ENCODE data around the gene ADAP1.

ADAP1 gene

DNA sequence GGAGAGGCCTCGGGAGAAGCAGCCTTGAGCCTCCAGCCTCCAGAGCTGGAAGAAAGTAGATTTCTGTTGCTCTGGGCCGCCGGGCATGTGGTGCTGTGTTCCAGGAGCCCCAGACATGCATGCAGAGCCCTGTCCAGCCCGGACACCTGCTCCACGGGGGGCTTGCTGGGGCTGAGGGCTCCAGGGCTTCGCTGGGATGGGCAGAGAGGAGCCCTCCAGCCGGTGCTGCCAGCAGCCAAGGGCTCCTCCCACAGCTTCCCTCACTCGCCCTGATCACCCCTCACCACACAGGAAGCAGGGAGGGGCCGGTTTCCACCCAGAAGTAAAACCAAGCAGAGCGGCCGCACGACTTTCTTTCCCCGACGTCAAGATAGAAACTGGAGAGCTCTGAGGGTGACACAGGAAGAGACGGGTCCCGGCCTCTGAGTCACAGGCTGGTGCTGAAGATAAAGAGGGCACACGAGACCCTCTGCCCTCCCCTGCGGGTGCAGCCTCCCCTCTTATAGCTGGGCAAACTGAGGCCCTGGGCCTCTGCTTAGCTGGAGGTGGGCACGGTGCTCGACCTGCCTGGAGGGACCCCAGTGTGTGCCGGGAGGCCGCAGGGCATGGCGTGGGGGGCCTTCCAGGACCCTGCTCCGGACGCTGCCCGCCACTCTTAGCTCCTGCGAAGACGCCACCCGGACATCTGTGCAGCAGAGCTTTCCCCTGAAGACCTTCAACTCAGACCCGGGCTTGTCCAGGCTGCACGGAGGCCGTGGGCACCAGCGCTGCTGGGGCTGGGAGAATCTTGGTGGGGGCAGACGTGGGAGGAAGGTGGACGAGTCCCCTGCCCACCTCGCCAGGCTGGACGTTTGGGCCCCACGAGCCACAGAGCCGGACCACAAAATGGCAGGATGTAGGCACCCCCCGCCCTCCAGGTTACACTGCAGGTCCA lies 31.1 kb downstream of the ADAP1 start:
- peak; percentile 88 to 93 (median 91) for DNase-seq (ENCODE audit: low read depth in 2 of 3, low spot score in 1 of 3)

DNA sequence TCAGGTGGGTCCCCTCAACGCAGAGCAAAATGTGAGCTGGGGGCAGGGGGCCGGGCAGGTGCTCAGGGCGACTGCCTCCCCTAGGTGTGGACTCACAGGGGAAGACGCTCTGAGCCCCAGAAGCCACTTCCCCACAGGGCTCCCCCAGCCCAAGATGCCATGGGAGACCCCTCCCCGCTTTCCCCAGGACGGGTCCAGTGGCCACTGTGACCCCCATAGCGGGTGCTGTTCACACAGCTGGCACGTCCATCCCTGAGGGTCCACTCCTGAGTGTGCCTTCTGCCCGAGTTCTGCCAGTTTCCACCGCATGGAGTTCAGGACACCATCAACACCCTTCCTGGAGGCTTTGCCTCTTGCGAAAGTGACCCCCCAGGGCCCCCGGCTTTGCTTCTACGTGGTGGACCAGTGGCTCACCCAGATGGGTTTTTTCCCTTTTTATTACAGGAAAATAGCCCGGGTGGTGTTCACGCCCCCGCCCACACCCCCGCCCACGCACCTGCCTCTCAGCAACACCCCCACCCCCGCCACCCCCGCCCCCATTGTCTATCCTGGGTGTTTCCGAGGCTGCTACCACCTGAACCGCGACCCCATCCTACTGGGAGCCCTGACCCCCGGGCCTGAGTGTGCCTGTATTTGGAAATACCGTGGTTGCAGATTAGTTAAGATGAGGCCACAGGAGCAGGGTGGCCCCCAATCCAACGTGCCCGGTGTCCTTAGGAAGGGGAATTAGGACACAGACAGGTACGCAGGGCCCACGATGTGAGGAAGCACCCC lies 32.0 kb downstream of the ADAP1 start:
- DNase-seq (ENCODE audit: low read depth in 2 of 3, low spot score in 1 of 3): no peak

DNA sequence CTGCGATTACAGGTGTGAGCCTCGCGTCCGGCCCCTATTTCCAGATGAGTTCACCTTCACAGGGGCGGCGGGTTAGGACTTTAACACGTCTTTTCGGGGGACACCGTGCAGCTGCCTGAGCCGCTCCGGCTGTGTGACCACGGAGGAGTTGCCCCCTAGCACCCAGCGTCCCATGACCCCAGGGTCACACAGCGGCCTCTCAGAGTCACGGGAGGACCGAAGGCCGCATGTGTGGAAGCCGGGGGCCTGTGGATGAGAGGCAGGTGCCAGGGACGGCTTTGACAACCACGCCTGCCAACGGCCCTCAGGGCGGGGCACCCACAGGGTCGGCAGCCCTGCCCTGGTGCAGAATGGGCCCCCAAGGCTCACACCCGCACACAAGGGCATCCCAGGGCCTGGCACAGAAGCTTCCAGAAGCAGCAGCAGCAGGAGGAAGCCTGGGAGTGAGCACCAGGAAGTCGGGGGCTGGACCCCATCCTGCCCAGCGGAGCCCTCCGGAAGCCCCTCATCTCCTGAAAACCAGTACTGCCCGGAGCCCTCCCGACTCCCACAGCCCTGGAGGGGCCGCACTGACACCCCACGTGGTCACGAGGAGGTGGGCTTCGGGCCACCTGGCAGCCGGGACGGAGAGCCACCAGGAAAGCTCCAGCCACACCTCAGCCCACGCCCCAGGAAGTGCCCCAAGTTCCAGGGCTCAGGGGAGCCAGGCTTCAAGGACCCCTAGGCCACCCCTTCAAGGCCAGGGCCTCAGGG lies 32.7 kb downstream of the ADAP1 start:
- DNase-seq (ENCODE audit: low read depth in 2 of 3, low spot score in 1 of 3): no peak

DNA sequence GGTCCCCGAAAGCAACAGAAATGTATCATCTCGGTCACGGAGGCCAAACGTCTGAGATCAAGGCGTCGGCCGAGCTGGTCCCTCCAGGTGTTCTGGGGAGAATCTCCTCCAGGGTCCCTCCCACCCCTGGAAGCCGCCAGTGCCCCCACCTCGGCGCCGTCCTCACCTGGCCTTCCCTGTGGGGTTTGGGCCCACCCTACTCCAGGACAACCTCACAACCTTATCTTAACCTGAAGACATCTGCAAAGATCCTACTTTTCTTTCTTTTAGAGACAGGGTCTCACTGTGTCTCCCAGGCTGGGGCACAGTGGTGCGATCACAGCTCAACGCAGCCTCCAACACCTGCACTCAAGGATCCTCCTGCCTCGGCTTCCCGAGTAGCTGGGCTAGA lies 33.4 kb downstream of the ADAP1 start:
- no peak for DNase-seq (ENCODE audit: low read depth in 2 of 3, low spot score in 1 of 3)

DNA sequence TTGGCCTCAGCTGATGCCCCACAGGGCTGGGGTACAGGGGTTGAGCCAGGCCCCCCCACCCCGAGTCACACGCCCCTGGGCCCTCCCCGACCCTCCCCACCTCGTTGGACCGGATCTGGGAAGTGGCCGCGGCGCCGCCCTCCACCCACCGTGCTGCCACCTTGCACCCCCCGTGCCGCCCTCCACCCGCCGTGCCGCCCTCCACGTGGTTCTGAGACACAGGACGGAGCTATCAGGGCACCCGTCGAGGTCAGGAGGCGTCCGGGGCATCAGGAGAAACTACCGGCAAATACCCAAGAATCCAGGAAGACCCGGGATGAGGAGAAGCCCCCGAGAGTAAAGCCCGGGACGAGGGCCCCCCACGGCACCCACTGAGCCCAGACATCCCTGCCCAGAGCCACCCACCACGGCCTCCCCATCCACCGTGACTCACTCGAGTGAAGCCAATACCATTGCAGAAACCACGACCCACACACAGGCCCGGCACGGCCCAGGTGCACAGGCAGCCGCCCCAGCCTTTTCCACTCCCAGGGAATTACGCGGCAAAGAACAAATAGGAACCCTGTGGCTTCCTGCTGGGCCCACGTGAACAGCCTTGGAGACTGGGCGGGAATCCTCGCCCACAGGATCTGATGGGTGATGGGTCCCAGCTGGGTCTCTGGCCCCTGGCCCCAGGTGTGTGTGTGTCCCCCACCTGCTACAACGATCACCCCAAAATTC lies 34.0 kb downstream of the ADAP1 start:
- no peak for DNase-seq (ENCODE audit: low read depth in 2 of 3, low spot score in 1 of 3)

DNA sequence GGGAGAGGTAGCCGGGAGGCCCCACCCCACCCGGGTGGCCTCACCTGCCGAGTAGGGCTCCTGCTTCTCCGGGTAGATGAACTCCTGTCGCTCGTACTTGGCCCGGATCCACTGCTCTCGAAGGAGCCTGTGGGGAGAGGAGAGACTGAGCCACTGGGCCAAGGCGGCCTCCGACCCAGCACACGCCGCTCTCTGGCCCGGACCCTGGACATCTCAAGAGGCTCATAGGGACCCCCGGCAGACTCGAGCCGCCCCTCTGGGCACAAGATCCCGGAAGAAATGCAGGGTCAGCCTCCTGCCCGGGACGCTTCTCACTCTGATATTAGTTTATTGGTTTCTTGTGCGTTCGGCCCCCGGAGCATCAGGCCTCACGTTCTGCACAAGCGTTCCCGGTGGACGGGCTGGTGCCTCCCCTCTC lies 34.5 kb downstream of the ADAP1 start:
- no peak for DNase-seq (ENCODE audit: low read depth in 2 of 3, low spot score in 1 of 3)

DNA sequence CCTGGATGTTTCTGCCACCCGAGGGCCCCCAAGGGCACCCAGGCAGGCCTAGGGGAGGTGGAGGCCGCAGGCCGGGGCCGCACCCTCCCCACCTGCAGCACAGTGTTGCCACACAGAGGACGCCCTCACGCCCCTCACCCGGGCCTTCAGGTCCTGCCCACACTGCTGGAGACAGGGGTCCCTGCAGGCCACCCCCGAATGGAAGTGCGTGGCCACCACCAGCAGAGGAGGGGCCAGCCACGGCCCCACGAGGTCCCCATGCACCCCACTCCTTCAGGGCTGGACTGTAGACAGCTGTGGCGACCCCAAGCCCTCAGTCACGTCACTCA lies 35.4 kb downstream of the ADAP1 start:
- no peak for DNase-seq (ENCODE audit: low read depth in 2 of 3, low spot score in 1 of 3)

DNA sequence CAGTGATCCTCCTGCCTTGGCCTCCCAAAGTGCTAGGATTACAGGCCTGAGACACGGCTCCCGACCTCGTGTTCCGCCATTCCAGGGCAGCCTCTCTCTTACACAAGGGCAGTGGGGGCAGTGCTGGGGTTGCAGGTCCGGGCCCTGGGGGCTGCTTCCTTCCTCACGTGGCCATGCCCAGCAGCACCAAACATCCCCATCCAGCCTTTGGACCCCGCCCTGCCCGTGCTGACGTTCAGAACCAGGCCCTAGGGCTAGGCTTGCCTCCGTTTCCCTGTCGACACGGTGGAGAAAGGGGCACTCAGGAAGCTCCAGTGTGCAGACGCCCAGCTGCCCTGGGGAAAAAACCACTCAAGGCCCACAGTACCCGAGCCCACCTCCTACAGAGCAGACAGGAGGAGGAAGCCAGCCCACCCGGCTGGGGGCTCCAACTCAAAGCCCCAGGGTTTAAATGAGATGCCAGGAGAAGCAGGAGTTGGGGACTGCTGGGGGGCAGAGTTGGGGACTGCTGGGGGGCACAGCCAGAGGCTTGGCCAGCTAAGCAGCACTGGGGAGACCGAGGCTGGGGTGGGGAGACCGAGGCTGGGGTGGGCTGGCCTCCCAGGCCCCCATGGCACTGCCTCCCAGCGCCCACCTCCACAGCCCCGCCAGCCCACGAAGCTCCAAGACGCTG lies 35.9 kb downstream of the ADAP1 start:
- no peak for DNase-seq (ENCODE audit: low read depth in 2 of 3, low spot score in 1 of 3)

DNA sequence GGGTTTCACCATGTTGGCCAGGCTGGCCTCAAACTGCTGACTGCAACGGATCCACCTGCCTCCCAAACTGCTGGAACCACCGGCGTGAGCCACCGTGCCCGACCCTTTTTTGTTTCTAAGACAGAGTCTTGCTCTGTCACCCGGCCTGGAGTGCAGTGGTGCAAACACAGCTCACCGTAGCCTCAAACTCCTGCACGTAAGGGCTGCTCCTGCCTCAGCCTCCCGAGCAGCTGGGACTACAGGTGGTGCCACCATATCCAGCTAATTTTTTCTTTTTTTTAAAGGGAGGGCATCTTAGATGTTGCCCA lies 36.4 kb downstream of the ADAP1 start:
- no peak for DNase-seq (ENCODE audit: low read depth in 2 of 3, low spot score in 1 of 3)

DNA sequence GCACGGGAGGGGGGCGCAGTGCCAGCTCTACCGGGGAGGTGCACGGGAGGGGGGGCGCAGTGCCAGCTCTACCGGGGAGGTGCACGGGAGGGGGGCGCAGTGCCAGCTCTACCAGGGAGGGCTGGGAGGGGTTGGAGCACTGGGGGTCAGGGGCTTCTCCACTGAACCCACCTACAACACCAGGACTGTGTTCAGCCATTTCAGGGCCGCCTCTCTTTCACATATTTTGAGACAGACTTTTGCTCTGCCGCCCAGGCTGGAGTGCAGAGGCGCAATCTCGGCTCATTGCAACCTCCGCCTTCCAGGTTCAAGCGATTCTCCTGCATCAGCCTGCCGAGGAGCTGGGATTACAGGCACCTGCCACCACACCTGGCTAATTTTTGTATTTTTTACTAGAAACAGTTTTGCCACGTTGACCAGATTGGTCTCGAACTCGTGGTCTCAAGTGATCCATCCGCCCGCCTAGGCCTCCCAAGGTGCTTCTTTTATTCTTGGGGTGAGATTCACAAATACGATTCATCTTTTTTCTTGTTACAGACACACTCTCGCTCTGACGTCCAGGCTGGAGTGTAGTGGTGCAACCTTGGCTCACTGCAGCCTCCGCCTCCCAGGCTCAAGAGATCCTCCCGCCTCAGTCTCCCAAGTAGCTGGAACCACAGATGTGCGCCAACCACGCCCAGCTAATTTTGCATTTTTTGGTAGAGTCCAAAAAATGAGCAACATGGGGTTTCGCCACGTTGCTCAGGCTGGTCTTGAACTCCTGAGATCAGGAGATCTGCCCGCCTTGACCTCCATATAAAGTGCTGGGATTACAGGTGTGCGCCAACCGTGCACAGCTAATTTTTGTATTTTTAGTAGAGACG lies 37.0 kb downstream of the ADAP1 start:
- no peak for DNase-seq (ENCODE audit: low read depth in 2 of 3, low spot score in 1 of 3)

DNA sequence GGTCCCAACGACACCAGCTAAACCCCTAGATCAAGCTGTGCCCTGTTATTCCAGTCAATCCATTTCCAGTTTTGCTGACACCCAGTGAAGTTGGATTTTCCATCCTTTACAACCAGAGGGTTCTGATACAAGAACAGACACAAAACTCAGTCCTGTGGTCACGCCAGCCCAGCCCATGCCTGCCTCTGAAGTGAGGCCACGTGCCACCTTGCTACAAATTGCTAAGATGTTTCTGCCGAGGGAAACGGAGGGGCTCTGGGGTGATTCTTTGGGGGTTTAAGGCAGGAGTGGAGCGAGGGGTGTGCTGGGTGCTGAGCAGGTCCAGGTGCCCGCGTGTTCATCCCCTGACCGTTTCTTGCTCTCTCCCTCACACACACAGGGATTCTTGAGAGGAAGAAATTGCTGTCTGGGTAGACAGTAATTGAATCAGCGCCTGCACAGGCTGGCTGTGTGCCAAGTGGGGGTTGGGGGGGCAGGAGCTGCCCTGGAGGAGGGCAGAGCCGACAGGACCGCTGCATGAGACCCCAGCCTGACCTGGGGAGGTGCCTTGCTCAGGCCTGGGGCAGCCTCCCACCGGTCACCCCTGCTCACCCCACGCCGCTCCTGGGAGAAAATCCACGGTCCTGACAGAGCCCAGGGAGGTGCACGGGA lies 38.1 kb downstream of the ADAP1 start:
- DNase-seq (ENCODE audit: low read depth in 2 of 3, low spot score in 1 of 3): no peak

DNA sequence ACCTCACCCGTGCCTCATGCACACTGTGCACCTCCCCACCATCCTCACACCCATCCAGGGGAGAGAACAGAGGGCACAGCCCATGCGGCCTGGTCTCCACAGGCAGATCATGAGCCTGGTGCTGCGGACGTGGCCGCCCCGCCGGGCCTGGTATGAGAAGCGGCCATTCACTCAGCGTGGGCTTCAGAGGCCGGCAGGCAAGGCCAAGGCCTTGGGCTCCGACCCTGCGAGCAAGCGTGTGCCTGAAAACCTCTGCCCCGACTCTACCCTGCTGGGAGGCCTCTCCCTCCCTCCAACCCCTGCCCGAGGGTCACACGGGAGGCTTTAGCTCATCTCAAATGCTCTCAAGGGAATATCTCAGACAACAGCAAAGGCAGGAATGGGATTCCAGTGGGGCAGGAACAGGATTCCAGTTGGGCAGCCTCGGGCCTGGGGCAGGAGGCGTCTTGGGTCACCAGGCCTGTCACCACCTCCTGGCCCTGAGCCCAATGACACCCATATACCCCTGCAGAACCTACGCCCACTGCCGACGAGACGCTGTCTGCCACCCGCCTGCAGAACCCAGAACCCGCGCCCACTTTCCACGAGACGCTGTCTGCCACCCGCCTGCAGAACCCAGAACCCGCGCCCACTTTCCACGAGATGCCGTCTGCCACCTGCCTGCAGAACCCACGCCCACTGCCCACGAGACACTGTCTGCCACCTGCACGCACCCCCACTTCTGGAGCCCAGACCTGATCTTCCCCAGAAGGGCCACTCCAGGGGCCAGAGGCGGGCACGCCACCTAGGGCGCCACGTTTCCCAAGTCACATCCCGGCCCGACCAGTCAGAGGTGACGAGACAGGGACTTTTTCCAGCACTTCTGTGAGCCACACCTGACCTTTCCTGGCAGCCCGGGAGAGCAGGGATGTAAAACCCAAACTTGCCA lies 38.9 kb downstream of the ADAP1 start:
- DNase-seq (ENCODE audit: low read depth in 2 of 3, low spot score in 1 of 3): no peak

DNA sequence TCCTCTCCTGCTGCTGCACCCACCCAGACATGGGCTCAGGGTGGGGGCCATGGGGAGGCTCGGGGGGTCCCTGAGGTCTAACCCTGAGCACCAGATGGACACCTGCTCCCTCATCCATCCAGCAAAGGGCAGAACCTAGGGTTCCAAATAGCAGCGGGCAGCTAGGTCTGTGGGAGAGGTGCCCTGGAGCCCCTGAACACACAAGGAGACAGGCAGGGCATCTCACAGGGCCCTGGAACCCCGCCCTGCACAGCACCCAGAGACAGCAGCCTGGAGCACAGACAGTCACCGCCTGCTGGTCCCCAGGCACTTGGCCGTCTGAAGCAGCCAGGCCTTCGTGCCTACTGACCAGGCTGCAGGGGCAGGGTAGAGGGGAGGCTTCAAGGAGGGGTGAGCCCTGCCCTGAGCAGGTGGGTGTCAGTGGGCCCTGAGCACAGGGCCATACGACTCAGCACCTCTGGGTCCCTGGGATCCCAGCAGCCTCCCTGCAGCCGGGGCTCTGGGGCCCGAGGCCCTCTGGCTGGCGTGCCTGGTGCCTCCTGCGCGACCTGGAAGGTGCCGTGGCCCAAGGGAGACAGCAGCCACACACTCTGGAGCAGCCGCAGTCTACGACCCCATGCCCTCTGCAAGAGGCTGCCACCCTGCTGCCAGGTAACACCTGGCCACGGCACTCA lies 39.8 kb downstream of the ADAP1 start:
- DNase-seq (ENCODE audit: low read depth in 2 of 3, low spot score in 1 of 3): no peak

DNA sequence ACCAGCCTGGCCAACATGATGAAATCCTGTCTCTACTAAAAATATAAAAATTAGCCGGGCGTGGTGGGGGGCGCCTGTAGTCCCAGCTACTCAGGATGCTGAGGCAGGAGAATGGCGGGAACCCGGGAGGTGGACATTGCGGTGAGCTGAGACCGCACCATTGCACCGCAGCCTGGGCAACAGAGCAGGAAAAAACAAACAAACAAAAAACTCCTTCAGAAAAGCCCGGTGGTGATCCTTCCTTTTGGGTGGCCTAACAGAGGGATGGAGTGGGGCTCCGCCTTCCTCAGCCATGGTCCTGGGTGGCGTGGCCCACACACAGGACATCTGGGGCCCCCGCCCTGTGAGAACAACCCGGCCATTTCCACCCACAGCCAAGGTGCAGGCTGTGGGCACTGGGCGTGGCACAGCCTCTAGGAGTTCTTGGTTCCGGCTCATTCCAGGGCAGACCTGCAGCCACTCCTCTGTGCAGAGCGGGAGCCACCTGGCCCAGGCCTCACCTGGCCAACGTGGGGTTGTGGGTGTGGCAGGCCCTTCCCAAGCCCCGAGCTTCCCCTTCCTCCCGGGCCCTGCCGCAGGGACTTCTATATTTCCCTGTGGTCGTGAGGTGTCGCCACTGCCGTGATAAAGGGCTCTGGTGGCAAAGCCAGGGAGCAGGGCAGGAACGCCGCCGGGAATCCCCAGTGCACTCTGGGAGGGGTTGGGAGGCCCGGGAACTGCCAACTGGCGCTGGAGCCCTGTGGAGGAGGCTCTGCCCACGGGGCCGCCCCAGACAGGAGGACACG lies 40.6 kb downstream of the ADAP1 start:
- DNase-seq (ENCODE audit: low read depth in 2 of 3, low spot score in 1 of 3): no peak

DNA sequence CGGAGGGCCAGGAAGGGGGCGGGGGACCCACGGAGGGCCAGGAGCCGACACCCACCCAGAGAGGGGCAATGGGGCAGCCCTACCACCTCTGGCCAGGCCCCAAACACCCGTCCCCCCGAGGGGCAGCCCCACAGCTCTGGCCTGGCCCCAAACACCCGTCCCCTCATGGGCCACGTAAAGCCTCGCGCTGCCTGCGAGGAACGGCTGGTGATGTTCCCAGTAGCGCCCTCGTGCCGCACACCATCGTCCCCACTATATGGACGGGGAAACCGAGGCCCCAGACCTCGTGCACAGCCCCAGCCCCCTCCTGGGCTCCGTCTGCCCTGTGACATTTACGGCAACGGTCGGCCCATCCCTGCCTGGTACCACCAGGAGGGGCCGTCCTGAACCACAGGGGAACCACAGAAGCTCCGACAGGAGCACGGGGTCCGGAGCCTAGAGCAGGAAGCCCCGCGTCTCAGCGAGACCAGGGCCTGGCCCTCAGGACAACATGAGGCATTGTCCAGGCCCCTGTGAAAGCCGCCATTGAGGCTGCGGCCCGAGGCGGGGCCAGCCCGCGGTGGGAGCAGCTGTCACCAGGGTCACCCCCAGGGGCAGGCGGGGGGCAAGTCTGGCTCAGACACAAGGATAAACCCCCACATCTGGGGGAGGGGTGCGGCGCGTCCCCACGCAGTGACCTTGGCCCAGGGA lies 42.5 kb downstream of the ADAP1 start:
- no peak for DNase-seq (ENCODE audit: low read depth in 2 of 3, low spot score in 1 of 3)

DNA sequence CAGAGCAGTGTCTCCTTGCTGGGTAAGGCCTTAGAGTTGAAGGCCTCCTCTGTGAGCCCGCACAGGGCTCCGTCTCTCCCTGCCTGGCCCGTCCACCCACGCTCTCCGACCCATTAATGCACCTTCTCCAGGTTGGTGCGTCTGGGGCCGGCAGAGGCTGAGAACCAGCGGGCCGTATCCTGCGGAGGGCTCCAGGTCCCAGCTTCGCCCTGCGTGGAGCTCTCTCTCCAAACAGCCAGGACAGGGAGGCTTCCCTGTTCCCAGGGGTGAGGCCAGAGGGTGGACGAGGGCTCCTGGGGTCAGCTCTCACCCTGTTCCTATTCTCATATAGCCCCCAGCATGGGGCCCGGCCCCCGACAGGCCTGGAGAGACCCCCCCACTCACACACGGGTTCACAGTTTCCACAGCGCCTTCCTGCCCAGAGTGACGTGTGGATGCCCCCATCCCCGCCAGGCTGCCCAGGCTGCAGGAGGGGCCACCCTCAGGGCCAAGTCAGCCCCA lies 43.5 kb downstream of the ADAP1 start:
- DNase-seq (ENCODE audit: low read depth in 2 of 3, low spot score in 1 of 3): no peak

Data from stimulated activated CD4-positive, alpha-beta T cell treated with anti-CD3 and anti-CD28 coated beads, Interleukin-12 subunit alpha, Interleukin-12 subunit beta, amount 100 ng/mL, for 48 hours (primary cell).